ENCODE results near the gene S100B.

Gene S100B

GRCh38 chr21:46627726-46628125 is 22.8 kb upstream of the S100B start:
- no peak for DNase-seq (ENCODE audit: low read depth)
- TF ChIP-seq, protein P1, sequence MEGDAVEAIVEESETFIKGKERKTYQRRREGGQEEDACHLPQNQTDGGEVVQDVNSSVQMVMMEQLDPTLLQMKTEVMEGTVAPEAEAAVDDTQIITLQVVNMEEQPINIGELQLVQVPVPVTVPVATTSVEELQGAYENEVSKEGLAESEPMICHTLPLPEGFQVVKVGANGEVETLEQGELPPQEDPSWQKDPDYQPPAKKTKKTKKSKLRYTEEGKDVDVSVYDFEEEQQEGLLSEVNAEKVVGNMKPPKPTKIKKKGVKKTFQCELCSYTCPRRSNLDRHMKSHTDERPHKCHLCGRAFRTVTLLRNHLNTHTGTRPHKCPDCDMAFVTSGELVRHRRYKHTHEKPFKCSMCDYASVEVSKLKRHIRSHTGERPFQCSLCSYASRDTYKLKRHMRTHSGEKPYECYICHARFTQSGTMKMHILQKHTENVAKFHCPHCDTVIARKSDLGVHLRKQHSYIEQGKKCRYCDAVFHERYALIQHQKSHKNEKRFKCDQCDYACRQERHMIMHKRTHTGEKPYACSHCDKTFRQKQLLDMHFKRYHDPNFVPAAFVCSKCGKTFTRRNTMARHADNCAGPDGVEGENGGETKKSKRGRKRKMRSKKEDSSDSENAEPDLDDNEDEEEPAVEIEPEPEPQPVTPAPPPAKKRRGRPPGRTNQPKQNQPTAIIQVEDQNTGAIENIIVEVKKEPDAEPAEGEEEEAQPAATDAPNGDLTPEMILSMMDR (IDR thresholded peaks at IDR 0.05; ENCODE audit: insufficient read depth, low read depth, low read length, missing control alignments) = no peak
- H3K4me3 ChIP-seq (ENCODE audit: low read depth, low read length) = no peak overlapping the region

DNA sequence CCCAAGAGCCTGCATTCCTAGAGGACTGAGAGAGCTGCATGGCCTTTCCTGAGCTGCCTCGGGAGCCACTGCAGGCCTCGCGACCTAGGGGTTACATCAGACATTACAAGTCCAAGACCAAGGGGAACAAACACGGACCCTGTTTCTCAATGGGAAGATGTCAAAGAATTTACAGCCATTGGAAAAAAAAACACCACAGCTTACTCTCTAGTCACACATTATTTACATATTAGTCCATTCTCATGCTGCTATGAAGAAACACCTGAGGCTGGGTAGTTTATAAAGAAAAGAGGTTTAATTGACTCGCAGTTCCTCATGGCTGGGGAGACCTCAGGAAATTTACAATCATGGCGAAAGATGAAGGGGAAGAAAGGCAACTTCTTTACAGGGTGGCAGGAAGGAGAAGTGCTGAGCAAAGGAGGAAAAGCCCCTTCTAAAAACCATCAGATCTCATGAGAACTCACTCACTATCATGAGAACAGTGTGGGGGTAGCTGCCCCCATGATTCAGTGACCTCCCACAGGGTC is 22.2 kb upstream of the S100B start:
- TF ChIP-seq, protein P1 (IDR thresholded peaks at IDR 0.05; ENCODE audit: insufficient read depth, low read depth, low read length, missing control alignments) = no peak
- no peak for DNase-seq (ENCODE audit: low read depth)
- no peak overlapping the region for H3K4me3 ChIP-seq (ENCODE audit: low read depth, low read length)

- no peak for DNase-seq (ENCODE audit: low read depth)
- TF ChIP-seq, protein P1 (IDR thresholded peaks at IDR 0.05; ENCODE audit: insufficient read depth, low read depth, low read length, missing control alignments) = no peak
Observed at GRCh38 chr21:46626536-46626935, 21.7 kb upstream of the S100B start.

DNA sequence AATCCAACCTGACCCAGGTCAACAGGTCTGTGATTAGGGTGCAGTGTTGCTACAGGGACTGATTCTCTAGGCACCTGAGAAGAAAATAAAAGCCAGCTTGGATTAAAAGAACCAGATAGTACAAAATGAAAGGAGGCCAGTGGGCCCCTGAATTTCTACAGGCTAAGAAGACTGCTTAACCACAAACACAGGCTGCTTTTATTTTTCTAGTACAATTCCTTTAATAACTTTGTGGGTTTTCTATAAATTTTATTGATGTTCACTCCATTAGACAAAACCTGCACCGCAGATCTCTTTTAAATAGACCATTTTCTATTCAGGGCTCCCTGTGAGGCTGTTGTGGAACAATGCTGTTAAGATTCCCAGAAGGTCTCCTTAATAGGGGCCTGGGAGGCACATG is 20.9 kb upstream of the S100B start:
- no peak for DNase-seq (ENCODE audit: low read depth)
- no peak overlapping the region for H3K4me3 ChIP-seq (ENCODE audit: low read depth, low read length)
- TF ChIP-seq, protein P1 (IDR thresholded peaks at IDR 0.05; ENCODE audit: insufficient read depth, low read depth, low read length, missing control alignments) = no peak

More at GRCh38 chr21:46626536-46626935, 21.7 kb upstream of the S100B start:
- no peak overlapping the region for H3K4me3 ChIP-seq (ENCODE audit: low read depth, low read length)

DNA sequence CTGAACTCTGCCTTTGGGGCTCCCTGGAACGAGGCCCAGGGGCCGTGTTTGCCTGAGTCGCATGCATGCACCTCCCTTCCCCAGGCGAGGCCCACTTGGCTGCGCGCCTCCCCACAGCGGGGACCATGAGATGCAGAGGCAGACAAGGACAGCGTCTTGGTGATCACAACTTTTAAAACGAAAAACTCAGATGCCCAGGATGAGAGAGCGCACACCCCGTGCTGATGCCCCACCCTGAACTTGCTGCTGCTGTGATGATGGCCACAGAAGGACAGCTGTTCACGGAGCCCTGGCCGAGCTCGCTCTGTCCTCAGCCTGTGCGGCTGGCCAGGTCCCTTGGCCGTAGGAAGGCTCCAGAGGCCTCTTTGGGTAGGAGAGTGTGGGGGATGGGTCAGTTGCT is 19.2 kb upstream of the S100B start:
- DNase-seq (ENCODE audit: low read depth) = no peak
- H3K4me3 ChIP-seq (ENCODE audit: low read depth, low read length) = no peak overlapping the region
- TF ChIP-seq, protein P1 (IDR thresholded peaks at IDR 0.05; ENCODE audit: insufficient read depth, low read depth, low read length, missing control alignments) = no peak

GRCh38 chr21:46622226-46622625 is 17.3 kb upstream of the S100B start:
- no peak for DNase-seq (ENCODE audit: low read depth)

More at GRCh38 chr21:46622226-46622625, 17.3 kb upstream of the S100B start:
- no peak overlapping the region for H3K4me3 ChIP-seq (ENCODE audit: low read depth, low read length)
- TF ChIP-seq, protein P1 (IDR thresholded peaks at IDR 0.05; ENCODE audit: insufficient read depth, low read depth, low read length, missing control alignments) = no peak

Data from GM12865 (cell line).